GM19099 (cell line): ENCODE data around the gene TPRG1.

Experiments
- POLR2A ChIP-seq: IDR thresholded peaks from 3 replicates; pipeline ENCODE4 v1.6.1; 2011; ENCODE audit warnings: low read depth; ENCODE audit not compliant: insufficient read length; ENCODE audit errors: extremely low read depth

The TPRG1 gene

GRCh38 chr3:189238071-189238470 lies 66.3 kb downstream of the TPRG1 start:
- TF ChIP-seq POLR2A: no peak

- no peak for TF ChIP-seq POLR2A
These were observed 67.8 kb downstream of the TPRG1 start for GRCh38 chr3:189239616-189240015.

DNA sequence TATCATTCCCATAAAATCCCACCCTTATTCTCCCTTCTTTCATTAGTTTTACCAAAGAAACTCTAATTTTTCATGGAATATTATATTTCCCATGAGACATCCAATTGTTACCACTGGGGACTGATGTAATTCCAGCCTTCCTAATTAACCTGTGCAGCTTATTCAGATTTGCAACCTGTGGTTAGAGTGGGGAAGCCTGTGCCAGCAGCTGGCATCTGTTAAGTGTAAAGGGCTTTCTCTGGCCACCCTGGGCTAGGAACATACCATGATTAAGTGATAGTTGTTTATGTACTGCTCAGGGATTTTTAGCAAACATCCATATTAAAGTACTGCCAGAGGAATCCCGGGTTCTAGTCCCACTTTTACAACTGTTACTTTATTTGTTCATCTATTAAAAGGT lies 78.2 kb downstream of the TPRG1 start:
- no peak for TF ChIP-seq POLR2A

- TF ChIP-seq POLR2A: no peak
These were observed 86.5 kb downstream of the TPRG1 start for GRCh38 chr3:189258261-189258660.

DNA sequence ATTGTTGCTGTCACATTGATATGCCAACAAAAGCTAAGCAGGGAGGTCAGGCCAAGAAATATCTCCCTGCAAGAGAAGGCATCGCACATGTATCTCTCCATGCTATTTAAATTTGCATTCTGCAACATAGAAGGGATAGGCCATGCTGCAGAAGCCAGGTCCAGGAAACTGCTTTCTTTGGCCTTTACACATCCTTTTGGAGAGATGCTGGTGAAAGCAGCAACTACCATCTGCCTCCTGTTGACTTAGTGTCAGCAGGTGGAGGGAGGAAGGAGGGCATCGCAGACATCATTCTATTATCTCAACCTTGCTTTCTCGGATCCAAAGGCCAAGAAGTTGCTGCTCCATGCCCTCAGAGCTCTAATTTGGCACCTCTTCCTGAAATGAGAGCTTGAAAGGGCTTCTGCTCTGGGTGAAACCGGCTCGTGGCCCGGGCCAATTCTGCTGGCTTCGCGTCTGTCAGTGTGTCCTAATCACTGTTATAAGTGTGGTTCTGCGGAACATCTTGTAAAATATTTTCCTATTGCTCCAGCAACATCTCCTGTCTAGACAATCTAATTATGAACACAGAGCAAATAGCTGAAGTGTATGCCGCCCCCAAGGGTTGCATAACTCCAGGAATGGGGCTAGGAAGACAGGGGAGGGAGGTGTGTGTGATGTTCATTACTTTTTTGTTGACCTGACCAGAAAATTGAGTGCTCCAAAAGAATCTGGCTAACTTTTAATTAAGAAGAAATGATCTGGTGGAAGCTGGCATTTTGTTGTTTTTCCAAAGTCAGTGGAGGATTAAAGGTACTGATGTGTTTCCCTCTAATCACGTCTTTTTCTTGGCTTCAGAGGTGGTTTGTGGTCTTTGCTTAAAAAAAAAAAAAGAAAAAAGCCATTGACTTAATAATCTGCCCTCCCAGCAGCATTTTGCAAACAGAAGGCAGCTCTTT lies 89.1 kb downstream of the TPRG1 start:
- no peak for TF ChIP-seq POLR2A

- TF ChIP-seq POLR2A: no peak
These were observed 91.0 kb downstream of the TPRG1 start for GRCh38 chr3:189262746-189263145.

- no peak for TF ChIP-seq POLR2A
These were observed 96.3 kb downstream of the TPRG1 start for GRCh38 chr3:189267981-189268613.

DNA sequence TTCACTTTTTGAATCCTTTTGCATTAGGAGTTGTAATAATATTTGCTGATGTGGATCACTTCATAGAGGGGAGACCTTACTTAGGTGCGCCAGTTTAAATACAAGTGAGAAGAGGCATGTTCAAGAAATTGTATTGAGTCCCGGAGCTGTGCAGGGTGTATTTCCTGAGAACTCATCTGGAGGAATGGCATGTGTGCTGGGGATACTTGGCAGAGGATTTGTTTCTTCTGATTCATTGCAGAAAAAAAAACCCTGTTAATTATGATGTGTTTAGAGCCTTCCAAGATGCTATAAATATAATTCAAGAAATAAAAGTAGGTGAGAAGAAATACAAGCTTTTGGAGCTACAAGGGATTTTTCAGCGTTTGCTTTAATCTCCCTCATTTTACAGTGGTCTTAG lies 97.6 kb downstream of the TPRG1 start:
- no peak for TF ChIP-seq POLR2A

- TF ChIP-seq POLR2A: no peak
These were observed 98.6 kb downstream of the TPRG1 start for GRCh38 chr3:189270248-189270832.

GRCh38 chr3:189272500-189273119 lies 100.8 kb downstream of the TPRG1 start:
- TF ChIP-seq POLR2A: no peak

GRCh38 chr3:189273736-189274135 lies 102.0 kb downstream of the TPRG1 start:
- TF ChIP-seq POLR2A: no peak

- TF ChIP-seq POLR2A: no peak
These were observed 103.4 kb downstream of the TPRG1 start for GRCh38 chr3:189275182-189275581.

GRCh38 chr3:189275852-189276251 lies 104.1 kb downstream of the TPRG1 start:
- TF ChIP-seq POLR2A: no peak

DNA sequence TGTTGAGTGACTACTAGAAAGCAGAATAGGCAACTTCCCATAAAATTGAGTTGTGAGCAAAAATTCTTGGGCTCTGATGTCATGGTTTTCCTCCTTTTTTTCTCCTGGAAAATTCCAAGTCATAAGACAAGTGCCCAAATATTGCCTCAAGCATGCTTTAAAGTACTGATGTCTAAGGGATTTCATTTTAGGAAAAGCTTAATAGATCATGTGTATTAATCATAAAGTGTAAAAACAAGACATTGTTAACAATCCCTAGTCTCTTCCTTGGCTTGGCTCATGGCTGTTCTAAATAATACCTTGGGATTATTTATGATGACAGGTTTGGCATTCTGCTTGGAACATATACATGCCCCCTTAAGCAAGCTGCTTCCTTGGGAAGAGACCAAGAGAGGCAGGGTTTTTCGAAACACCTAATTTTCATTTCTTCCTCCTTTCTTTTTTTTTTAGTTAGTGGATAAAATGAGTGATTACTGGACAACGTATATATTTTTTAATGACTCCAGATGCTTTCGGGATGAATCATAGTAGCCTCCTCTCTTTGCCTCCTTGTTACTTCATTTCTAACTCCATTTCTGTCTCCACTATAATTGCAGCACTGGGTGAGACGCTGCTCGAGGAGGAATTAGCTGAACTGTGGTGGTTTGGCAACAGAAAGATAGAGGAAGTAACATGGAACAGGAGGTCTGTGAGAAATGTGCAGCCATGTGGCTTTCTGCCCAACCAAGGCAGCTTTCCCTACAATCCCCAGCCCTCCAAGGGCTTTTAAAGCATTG lies 104.9 kb downstream of the TPRG1 start:
- TF ChIP-seq POLR2A: no peak

GRCh38 chr3:189277711-189278110 lies 105.9 kb downstream of the TPRG1 start:
- no peak for TF ChIP-seq POLR2A
